Activated T-helper 9 cell treated with anti-CD3 and anti-CD28 coated beads, Interleukin-2, amount 50 U/mL, for 16 hours (primary cell): ENCODE results near the gene RNF38.
"Not testable (repeated sequence)": the region's sequence is repeated elsewhere in the genome, so short reads cannot be mapped to it uniquely, and the experiment has no call there.

ENCODE experiments used
- DNase-seq: peaks from one replicate; pipeline ENCODE4 v3.0.0-alpha.2; 2020; ENCODE audit warnings: low read depth

RNF38 gene

GRCh38 chr9:36407122-36407723 is 7.2 kb upstream of the RNF38 start:
- DNase-seq = peak; percentile 33

GRCh38 chr9:36402536-36402935 is 2.5 kb upstream of the RNF38 start:
- no peak for DNase-seq

- DNase-seq = no peak
Measured at GRCh38 chr9:36401897-36402480, 1.9 kb upstream of the RNF38 start.

GRCh38 chr9:36401164-36401740 is 1.2 kb upstream of the RNF38 start:
- no peak for DNase-seq

DNA sequence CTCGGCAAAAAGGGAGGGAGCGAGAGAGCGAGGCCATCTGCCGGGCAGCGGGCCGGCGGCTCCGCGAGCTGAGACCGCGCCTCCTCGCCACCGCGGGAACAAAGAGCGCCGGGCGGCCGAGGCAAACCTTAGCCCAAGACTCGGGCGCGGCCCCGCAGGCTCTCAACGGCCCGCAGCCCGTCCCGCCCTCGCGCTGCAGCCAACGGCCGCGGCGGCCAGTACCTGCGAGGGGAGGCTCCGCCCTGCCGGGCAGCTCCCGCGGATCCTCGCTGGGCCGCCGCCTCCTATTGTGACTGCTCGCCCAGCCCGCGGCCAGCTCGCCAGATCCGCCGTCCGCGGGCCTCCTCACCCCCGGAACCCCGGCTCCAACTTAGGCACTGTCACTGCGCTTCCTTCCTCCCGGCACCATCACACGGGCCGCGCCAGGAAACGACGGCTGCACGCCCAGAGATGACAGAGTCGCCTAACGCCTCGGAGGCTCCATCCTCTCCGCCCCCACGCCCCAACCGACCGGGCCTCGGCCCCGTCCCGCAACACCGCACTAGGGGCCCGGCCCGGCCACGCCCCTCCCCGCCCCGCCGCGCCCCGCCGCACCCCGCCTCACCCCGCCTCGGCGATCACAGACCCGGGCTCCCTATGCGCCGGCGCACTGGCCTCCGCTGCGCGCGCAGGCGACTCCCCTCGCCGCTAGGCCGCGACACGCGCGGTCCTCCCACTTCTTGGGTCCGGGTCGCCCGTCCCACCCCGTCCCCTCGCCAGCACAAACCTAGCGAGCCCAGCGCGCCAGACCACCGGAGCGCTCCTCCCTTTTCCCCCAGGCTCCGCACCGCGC is 479 bp upstream of the RNF38 start:
- DNase-seq = peak; percentile 90

DNA sequence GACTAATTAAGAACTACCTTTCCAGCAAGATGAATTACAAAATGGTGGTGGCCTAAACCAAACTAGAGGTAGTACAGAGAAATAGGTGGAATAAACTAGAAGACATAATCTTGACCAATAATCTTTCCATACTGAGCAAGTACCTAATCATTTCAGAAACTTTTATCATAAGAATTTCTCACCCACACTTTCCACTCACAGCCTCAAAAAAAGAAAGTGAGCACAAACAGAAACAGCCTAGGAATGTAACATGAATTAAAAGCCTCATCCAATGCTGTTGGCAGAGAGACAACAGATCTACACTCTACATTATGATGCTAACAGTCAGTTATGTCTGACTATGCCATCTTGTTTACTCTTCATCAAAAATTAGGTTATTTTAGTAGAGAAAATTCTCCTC is 1.3 kb downstream of the RNF38 start:
- no peak for DNase-seq

DNA sequence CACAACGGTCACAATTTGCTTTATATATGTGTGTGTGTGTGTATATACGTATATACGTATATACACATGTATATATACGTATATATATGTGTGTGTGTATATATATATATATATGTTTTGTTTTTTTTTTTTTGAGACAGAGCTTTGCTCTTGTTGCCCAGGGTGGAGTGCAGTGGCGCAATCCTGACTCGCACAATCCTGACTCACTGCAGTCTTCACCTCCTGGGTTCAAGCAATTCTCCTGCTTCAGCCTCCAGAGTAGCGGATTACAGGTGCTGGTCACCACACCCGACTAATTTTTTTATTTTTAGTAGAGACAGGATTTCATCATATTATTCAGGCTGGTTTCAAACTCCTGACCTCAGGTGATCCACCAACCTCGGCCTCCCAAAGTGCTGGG is 3.1 kb downstream of the RNF38 start:
- DNase-seq = no peak

GRCh38 chr9:36392489-36392888 is 7.6 kb downstream of the RNF38 start:
- no peak for DNase-seq

GRCh38 chr9:36389590-36389989 is 10.5 kb downstream of the RNF38 start:
- no peak for DNase-seq

GRCh38 chr9:36386396-36386965 is 13.6 kb downstream of the RNF38 start:
- DNase-seq = not testable (repeated sequence)

DNA sequence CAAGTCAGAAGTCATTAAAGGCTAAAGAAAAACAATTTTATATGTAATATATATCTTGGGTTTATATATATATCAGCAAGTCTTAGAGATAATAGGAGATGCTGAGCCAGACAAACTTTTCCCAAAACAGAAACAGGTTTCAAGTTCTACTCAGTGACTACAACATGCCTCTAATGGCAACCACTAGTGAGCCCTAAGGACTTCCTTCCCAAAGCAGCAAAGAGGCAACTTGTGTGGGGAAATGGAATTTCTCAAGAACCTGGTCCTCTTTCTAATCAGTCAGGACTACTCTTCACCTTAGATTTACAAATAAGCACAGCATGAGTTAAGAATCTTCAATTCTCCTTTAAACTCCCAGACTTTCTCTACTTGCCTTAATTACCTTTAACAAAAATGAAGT is 17.6 kb downstream of the RNF38 start:
- DNase-seq = no peak

GRCh38 chr9:36364577-36364976 is 35.5 kb downstream of the RNF38 start:
- no peak for DNase-seq

DNA sequence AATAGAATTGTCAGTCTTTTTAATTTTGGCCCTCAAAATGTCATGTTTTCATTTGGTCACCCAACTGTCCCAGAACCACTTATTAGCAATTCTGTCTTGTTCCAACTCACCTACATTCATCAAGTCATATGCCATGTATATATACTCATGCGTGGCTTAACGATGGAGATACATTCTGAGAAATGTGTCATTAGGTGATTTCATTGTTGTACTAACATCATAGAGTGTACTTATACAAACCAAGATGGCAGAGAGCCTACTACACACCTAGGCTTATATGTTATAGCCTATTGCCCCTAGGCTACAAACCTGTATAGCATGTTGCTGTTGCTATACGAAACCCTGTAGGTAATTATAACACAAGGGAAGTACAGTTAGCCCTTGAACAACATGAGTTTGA is 36.6 kb downstream of the RNF38 start:
- DNase-seq = no peak

DNA sequence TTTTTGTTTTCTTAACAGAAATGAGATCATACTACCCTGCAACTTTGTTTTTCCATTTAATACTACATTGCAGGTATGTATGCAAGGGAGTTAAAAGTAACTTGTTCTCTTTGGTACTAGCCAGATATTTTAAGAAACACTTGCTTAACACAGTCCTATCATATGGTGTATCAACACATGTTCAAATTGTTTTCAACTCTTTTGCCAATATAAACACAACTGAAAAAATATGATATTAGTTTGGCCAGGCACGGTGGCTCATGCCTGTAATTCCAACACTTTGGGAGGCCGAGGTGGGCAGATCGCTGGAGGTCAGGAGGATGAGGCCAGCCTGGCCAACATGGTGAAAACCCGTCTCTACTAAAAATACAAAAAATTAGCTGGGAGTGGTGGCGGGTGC is 41.6 kb downstream of the RNF38 start:
- DNase-seq = no peak

DNA sequence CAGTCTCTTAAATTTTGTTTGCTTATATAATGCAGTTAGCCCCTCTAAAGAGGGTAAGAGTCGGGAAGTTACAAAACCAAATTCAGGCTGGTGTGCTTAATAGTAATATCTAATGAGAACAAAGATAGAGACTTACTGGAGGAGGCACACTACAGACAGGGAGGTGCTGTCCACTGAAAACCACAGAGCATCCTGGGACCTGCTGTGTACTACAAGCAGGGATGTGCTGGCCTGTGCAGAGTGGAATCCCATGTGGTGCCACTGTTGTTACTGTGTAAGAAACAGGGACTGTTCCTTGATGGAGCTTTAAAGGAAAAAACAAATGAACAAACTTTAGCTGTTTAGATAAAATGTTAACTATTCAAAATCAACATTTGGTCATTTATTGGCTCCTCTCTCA is 42.4 kb downstream of the RNF38 start:
- DNase-seq = no peak

DNA sequence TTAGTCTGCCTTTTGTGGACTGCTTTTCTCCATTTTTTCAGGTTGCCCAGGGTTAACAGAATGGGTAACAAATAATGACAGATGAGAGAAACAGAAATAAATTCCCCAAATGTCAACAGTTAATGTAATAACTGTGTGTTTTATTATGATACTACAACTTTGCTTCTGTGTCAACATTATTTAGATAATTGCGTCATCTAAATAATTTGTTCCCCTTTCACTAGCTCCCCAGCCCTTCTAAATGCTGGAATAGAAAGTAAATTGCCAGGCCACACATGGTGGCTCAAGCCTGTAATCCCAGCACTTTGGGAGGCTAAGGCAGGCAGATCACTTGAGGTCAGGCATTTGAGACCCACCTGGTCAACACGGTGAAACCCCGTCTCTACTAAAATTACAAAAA is 53.5 kb downstream of the RNF38 start:
- no peak for DNase-seq

DNA sequence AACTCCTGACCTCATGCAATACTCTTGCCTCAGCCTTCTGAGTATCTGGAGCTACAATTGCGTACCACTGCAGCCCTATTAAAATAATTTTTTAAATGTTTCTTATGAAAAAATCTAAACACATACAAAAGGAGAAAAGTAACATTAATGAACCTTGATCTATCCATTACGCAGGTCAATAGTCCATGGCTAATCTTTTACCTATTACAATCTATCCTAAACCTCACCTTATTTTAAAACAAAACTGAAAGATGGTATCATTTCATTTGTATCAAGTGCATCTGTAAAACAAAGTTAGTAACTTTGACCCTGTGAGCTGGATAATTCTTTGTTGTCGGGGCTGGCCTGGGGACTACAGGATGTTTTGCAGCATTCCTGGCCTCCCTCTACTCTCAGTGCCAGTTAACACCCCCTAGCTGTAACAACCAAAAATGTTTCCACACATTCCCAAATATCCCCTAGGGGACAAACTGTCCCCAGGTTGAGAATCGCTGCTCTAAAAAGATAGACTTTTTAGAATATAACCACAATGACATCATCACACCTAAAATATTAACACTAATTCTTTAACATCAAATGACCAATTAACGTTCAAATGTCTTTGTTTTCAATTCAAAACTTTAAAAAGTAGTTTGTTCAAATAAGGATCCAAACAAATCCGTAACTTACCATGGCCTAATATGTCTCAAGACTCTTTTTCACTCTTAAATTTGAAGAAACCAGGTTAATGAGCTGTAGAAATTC is 54.8 kb downstream of the RNF38 start:
- DNase-seq = no peak

DNA sequence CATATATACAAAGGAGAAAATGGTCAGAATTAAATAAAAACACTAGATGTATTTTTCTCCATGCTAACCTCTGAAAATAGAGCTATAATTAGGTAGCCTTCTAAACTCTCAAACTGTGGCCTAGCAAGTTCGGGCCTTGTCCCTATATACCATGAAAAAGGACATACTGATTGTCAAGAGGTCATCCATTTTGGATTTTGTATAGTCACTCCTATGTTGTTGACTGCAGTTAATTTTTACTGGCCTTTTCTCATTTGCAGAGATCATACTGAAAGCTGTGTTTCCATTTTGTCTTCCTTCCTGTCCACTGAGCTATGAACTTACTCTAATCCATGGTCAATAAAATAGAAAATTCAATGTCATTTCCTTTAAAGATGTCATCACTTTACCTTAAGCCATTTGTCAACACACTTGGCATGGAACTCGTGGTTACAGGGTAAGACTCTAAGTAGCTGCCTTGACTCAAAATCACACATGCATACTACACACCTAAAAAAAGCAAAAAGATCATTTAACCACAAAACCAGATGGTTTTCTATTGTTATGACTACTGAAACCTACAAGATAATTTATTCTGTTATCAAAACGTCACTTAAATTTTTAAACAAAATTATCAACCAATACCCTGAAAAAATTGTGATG is 58.0 kb downstream of the RNF38 start:
- DNase-seq = no peak

- DNase-seq = no peak
Measured at GRCh38 chr9:36337865-36338264, 62.2 kb downstream of the RNF38 start.

DNA sequence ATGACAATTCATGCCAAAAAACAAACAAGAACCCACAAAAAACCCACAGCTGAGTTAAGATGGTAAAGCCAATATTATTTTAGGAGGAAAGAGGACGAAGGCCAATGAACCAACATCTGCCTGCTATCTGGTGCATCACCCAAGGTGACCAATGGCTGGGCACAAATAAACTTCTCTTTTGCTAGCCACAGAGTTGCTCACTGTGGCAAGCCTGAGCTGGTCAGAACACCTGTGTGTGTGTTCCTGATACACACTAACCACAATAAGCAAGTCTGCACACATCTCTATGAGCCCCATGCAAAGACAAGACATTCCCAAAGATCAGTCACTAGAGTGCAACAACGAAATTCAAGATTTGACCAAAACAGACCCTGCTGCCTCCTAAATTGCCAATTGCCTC is 63.1 kb downstream of the RNF38 start:
- no peak for DNase-seq

DNA sequence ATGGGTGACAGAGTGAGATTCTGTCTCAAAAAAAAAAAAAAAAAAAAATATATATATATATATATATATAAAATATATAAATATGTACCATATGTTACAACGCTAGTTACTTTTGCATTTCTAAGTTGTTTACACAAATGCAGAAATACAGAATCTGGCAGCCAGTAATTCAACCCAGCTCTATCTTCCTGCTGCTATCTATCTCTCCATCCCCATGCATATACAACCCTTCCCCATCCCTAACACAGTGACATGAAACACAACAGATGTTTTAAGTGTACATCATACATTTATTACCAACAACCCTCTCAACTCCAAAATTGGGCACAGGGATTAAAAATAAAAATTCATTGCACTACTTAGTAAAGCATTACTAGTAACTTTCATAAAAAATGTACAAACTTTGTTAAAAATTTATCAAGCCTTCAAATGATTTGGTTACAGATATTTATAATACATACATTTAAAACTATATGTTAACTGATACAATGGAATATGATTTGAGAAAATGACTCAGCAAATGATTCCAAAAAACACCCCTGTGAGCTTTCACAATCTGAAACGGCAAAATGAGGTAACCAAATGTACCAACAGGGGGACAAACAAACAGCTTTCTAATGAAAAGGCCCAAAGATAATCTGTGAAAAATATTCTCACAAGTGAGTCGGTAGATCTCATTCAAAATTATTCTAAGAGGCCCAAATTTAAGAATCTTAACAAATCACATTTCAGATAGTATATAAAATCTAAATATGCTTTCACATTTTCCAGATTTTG is 63.8 kb downstream of the RNF38 start:
- no peak for DNase-seq
